ENCODE measurements around the gene NDP.

GRCh38 chrX:43971966-43972961, 926 bp downstream of the NDP start:
- no peak for TF ChIP-seq EZH2 (IDR thresholded peaks at IDR 0.05; ENCODE audit: borderline replicate concordance, low read depth, low read length, severe bottlenecking)
- TF ChIP-seq, protein P1, sequence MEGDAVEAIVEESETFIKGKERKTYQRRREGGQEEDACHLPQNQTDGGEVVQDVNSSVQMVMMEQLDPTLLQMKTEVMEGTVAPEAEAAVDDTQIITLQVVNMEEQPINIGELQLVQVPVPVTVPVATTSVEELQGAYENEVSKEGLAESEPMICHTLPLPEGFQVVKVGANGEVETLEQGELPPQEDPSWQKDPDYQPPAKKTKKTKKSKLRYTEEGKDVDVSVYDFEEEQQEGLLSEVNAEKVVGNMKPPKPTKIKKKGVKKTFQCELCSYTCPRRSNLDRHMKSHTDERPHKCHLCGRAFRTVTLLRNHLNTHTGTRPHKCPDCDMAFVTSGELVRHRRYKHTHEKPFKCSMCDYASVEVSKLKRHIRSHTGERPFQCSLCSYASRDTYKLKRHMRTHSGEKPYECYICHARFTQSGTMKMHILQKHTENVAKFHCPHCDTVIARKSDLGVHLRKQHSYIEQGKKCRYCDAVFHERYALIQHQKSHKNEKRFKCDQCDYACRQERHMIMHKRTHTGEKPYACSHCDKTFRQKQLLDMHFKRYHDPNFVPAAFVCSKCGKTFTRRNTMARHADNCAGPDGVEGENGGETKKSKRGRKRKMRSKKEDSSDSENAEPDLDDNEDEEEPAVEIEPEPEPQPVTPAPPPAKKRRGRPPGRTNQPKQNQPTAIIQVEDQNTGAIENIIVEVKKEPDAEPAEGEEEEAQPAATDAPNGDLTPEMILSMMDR (IDR thresholded peaks at IDR 0.05; ENCODE audit: borderline replicate concordance, extremely low read depth, low read length, poor library complexity, severe bottlenecking): no peak

All from DND-41 (cell line).